Measurements from ENCODE around the gene CRTC1.

The CRTC1 gene

DNA sequence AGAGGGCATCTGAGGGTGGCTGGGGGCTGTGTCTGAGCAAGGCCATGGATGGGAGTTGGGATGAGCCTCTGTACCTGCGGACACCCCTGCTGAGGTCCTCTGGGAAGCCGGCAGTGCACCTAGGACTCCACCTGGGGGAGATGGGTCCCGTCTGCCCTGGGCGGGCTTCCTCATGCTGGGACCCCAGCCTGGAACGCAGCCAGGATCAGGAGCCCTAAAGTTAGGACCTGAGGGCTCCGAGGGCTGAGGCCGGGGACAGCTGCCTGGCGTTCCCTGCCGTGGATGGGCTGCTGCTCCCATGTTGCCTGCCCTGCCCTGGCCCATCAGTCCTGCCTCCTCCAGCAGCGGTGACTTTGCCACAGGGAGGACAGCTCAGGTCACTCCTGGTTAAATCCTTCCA lies 26.1 kb downstream of the CRTC1 start:
- no peak for TF ChIP-seq CTCF (IDR thresholded peaks at IDR 0.05; ENCODE audit: low read depth, low read length)
- H3K4me3 ChIP-seq (replicated peaks in 1 of 2; ENCODE audit: low read depth in 2 of 2, low read length in 2 of 2): no peak overlapping the region
- no peak for DNase-seq (ENCODE audit: low read depth in 2 of 2)

GRCh38 chr19:18710186-18710585 lies 26.7 kb downstream of the CRTC1 start:
- H3K4me3 ChIP-seq (replicated peaks in 1 of 2; ENCODE audit: low read depth in 2 of 2, low read length in 2 of 2): no peak overlapping the region
- no peak for TF ChIP-seq CTCF (IDR thresholded peaks at IDR 0.05; ENCODE audit: low read depth, low read length)
- no peak for DNase-seq (ENCODE audit: low read depth in 2 of 2)

DNA sequence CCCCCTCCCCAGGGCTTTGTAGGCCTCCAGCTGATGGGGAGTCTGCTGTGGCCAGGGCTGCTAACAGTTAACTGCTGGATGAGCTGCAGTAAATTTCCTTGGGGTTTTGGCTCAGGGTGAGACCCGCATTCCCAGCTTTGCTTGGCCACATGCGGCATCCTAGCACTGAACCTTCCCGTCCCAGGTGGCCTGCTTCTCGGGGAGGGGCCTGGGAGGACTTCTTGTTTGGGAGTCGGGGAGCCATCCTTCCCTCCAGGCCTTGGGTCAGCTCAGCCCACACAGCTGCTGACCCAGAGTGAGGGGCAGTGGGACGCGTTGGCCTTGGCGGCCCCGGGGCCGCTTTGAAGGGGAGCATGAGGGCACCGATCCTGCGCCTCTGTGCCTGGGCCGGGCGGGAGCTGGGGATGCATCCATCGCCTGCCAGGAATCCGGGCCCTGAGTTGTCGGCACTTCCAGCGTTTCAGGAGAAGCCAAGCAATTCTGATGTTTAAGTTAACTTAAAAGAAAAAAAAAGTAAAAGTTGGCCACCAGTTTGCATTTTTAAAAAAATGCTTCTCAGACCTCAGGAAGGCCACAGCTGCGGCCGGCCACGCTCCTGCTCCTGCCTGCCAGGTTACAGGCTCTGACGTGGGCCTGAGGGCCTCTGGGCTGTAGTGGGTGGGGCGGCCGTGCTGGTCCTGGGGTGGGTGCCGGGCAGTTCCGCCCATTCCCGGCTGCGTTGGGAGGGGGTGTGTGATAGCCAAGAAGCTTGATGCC lies 27.7 kb downstream of the CRTC1 start:
- no peak for TF ChIP-seq CTCF (IDR thresholded peaks at IDR 0.05; ENCODE audit: low read depth, low read length)
- DNase-seq (ENCODE audit: low read depth in 2 of 2): peak in 1 of 2 donors; percentile 83
- no peak overlapping the region for H3K4me3 ChIP-seq (replicated peaks in 1 of 2; ENCODE audit: low read depth in 2 of 2, low read length in 2 of 2)

DNA sequence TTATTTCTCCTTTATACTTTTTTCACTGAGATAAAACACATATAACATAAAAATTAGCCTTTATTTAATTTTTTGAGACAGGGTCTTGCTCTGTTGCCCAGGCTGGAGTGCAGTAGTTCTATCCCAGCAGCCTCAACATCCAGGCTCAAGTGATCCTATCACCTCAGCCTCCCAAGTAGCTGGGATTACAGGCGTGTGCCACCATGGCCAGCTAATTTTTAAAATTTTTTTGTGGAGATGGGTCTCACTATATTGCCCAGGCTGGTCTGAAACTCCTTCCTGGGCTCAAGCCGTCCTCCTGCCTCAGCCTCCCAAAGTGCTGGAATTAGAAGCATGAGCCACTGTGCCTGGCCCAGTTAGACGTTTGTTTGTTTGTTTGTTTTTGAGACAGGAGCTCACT lies 28.4 kb downstream of the CRTC1 start:
- no peak for DNase-seq (ENCODE audit: low read depth in 2 of 2)
- no peak overlapping the region for H3K4me3 ChIP-seq (replicated peaks in 1 of 2; ENCODE audit: low read depth in 2 of 2, low read length in 2 of 2)
- no peak for TF ChIP-seq CTCF (IDR thresholded peaks at IDR 0.05; ENCODE audit: low read depth, low read length)

DNA sequence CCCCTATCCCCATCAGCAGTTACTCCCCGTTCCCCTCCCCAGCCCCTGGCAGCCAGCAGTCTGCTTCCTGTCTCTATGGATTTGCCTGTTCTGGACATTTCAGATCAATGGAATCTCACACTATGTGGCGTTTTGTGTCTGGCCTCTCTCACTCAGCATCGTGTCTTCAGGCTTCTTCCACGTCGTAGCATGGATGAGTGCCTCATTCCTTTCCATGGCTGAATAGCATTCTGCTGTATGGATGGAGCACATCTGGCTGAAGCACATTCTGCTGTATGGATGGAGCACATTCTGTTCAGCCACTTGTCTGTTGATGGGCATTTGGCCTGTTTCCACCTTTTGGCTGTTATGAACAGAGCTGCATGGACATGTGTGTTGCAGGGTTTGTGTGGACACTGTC lies 29.5 kb downstream of the CRTC1 start:
- TF ChIP-seq CTCF (IDR thresholded peaks at IDR 0.05; ENCODE audit: low read depth, low read length): no peak
- H3K4me3 ChIP-seq (replicated peaks in 1 of 2; ENCODE audit: low read depth in 2 of 2, low read length in 2 of 2): no peak overlapping the region
- DNase-seq (ENCODE audit: low read depth in 2 of 2): peak in 1 of 2 donors; percentile 45

- no peak for TF ChIP-seq CTCF (IDR thresholded peaks at IDR 0.05; ENCODE audit: low read depth, low read length)
- DNase-seq (ENCODE audit: low read depth in 2 of 2): no peak
- no peak overlapping the region for H3K4me3 ChIP-seq (replicated peaks in 1 of 2; ENCODE audit: low read depth in 2 of 2, low read length in 2 of 2)
These were observed 30.2 kb downstream of the CRTC1 start for GRCh38 chr19:18713550-18714117.

All from cardiac fibroblast (primary cell).